ENCODE data around the gene TREM2.
"Not testable (repeated sequence)": the region's sequence is repeated elsewhere in the genome, so short reads cannot be mapped to it uniquely, and the experiment has no call there.

The TREM2 gene

DNA sequence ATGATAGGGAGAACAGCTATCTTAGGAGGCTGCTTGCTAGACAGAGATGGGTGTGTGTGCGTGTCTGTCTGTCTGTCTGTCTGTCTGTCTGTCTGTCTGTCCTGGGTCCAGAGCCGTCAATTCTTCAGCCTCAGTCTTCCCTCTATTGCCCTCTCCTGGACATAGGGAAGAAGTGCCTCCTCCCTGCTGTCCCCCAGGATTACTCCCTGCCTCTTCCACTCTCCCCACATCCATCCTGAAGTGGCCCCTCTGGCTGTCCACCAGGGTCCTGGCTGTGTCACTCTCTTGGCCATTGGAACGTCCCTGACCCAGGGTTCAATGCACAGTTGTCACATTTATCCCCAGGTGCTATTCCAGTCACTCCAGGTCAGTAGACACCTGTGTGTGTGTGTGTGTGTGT lies 27.9 kb upstream of the TREM2 start:
- no peak for ATAC-seq
- no peak for TF ChIP-seq ZNF8 (CRISPR knock-in tag; IDR thresholded peaks at IDR 0.05)
- no peak for TF ChIP-seq RARB (CRISPR knock-in tag; IDR thresholded peaks at IDR 0.05)
- TF ChIP-seq, protein P1, sequence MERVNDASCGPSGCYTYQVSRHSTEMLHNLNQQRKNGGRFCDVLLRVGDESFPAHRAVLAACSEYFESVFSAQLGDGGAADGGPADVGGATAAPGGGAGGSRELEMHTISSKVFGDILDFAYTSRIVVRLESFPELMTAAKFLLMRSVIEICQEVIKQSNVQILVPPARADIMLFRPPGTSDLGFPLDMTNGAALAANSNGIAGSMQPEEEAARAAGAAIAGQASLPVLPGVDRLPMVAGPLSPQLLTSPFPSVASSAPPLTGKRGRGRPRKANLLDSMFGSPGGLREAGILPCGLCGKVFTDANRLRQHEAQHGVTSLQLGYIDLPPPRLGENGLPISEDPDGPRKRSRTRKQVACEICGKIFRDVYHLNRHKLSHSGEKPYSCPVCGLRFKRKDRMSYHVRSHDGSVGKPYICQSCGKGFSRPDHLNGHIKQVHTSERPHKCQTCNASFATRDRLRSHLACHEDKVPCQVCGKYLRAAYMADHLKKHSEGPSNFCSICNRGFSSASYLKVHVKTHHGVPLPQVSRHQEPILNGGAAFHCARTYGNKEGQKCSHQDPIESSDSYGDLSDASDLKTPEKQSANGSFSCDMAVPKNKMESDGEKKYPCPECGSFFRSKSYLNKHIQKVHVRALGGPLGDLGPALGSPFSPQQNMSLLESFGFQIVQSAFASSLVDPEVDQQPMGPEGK (CRISPR knock-in tag; IDR thresholded peaks at IDR 0.05; ENCODE audit: borderline replicate concordance) = no peak
- TF ChIP-seq GLIS3 (CRISPR knock-in tag; IDR thresholded peaks at IDR 0.05) = no peak
- TF ChIP-seq ZFP30 (CRISPR knock-in tag; IDR thresholded peaks at IDR 0.05) = no peak
- TF ChIP-seq BACH2 (CRISPR knock-in tag; IDR thresholded peaks at IDR 0.05; ENCODE audit: borderline replicate concordance) = no peak
- TF ChIP-seq, protein P2, sequence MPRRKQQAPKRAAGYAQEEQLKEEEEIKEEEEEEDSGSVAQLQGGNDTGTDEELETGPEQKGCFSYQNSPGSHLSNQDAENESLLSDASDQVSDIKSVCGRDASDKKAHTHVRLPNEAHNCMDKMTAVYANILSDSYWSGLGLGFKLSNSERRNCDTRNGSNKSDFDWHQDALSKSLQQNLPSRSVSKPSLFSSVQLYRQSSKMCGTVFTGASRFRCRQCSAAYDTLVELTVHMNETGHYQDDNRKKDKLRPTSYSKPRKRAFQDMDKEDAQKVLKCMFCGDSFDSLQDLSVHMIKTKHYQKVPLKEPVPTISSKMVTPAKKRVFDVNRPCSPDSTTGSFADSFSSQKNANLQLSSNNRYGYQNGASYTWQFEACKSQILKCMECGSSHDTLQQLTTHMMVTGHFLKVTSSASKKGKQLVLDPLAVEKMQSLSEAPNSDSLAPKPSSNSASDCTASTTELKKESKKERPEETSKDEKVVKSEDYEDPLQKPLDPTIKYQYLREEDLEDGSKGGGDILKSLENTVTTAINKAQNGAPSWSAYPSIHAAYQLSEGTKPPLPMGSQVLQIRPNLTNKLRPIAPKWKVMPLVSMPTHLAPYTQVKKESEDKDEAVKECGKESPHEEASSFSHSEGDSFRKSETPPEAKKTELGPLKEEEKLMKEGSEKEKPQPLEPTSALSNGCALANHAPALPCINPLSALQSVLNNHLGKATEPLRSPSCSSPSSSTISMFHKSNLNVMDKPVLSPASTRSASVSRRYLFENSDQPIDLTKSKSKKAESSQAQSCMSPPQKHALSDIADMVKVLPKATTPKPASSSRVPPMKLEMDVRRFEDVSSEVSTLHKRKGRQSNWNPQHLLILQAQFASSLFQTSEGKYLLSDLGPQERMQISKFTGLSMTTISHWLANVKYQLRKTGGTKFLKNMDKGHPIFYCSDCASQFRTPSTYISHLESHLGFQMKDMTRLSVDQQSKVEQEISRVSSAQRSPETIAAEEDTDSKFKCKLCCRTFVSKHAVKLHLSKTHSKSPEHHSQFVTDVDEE (CRISPR knock-in tag; IDR thresholded peaks at IDR 0.05) = no peak
- TF ChIP-seq, protein P3, sequence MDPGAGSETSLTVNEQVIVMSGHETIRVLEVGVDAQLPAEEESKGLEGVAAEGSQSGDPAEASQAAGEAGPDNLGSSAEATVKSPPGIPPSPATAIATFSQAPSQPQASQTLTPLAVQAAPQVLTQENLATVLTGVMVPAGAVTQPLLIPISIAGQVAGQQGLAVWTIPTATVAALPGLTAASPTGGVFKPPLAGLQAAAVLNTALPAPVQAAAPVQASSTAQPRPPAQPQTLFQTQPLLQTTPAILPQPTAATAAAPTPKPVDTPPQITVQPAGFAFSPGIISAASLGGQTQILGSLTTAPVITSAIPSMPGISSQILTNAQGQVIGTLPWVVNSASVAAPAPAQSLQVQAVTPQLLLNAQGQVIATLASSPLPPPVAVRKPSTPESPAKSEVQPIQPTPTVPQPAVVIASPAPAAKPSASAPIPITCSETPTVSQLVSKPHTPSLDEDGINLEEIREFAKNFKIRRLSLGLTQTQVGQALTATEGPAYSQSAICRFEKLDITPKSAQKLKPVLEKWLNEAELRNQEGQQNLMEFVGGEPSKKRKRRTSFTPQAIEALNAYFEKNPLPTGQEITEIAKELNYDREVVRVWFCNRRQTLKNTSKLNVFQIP (CRISPR knock-in tag; IDR thresholded peaks at IDR 0.05; ENCODE audit: borderline replicate concordance, low read depth) = no peak
- no peak for TF ChIP-seq TCF4 (CRISPR knock-in tag; IDR thresholded peaks at IDR 0.05; ENCODE audit: borderline replicate concordance)

DNA sequence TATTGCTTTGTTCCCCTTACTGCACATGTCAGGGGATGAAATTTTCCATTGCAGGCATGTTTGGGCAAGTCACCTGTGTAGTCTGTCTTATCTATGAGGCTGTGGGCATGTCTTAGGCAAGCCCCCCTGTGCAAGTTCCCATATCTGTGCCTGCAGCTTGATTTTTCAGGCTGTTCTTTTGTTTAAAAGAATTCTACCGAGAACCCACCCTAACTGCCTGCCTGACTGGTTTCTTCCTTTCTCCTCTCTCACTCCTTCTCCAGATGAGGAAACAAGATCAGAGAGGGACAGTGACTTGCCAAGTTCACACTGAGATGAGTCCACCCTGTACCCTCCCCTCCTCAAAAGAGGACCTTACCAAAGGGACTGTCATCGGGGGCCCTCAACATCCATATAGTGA lies 27.1 kb upstream of the TREM2 start:
- no peak for ATAC-seq
- no peak for TF ChIP-seq ZFP30 (CRISPR knock-in tag; IDR thresholded peaks at IDR 0.05)
- no peak for TF ChIP-seq BACH2 (CRISPR knock-in tag; IDR thresholded peaks at IDR 0.05; ENCODE audit: borderline replicate concordance)
- no peak for TF ChIP-seq SNAI2 (CRISPR knock-in tag; IDR thresholded peaks at IDR 0.05)
- TF ChIP-seq RARB (CRISPR knock-in tag; IDR thresholded peaks at IDR 0.05) = no peak
- TF ChIP-seq ZNF565 (CRISPR knock-in tag; conservative IDR thresholded peaks at IDR 0.05; ENCODE audit: low read depth) = no peak
- TF ChIP-seq, protein P4, sequence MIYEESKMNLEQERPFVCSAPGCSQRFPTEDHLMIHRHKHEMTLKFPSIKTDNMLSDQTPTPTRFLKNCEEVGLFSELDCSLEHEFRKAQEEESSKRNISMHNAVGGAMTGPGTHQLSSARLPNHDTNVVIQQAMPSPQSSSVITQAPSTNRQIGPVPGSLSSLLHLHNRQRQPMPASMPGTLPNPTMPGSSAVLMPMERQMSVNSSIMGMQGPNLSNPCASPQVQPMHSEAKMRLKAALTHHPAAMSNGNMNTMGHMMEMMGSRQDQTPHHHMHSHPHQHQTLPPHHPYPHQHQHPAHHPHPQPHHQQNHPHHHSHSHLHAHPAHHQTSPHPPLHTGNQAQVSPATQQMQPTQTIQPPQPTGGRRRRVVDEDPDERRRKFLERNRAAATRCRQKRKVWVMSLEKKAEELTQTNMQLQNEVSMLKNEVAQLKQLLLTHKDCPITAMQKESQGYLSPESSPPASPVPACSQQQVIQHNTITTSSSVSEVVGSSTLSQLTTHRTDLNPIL (CRISPR knock-in tag; IDR thresholded peaks at IDR 0.05; ENCODE audit: low read depth) = no peak
- no peak for TF ChIP-seq ARNTL (CRISPR knock-in tag; IDR thresholded peaks at IDR 0.05; ENCODE audit: borderline replicate concordance, low read depth)
- no peak for TF ChIP-seq CSDC2 (CRISPR knock-in tag; IDR thresholded peaks at IDR 0.05)
- TF ChIP-seq ZFP3 (CRISPR knock-in tag; IDR thresholded peaks at IDR 0.05) = no peak
- TF ChIP-seq, protein P2 (CRISPR knock-in tag; IDR thresholded peaks at IDR 0.05) = no peak

DNA sequence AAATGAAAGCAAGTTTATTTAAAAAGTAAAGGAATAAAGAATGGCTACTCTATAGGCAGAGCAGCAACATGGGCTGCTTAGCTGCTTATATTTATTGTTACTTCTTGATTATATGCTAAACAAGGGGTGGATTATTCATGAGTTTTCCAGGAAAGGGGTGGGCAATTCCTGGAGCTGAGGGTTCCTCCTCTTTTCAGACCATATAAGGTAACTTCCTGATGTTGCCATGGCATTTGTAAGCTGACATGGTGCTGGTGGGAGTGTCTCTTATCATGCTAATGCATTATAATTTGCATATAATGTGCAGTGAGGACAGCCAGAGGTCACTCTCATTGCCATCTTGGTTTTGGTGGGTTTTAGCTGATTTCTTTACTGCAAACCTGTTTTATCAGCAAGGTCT lies 26.1 kb upstream of the TREM2 start:
- ATAC-seq = not testable (repeated sequence)

All from SK-N-SH treated with all-trans-retinoic acid at 6 μM for 48 hours (cell line).